Stimulated activated CD4-positive, alpha-beta T cell treated with anti-CD3 and anti-CD28 coated beads, Interleukin-2, amount 100 ng/mL, for 24 hours (primary cell): ENCODE data around the gene MEX3C.

ENCODE experiments used
- DNase-seq, 2 donors: peaks; one replicate each; pipeline ENCODE4 v3.0.0-alpha.2; 2020

Gene MEX3C

GRCh38 chr18:51153659-51154371 is 43.7 kb downstream of the MEX3C start:
- peak; percentile 54 to 57 for DNase-seq

GRCh38 chr18:51151568-51152511 is 45.6 kb downstream of the MEX3C start:
- peak; percentile 72 to 76 for DNase-seq

- DNase-seq: no peak
Observed at GRCh38 chr18:51151185-51151567, 46.3 kb downstream of the MEX3C start.

GRCh38 chr18:51150113-51150700 is 47.3 kb downstream of the MEX3C start:
- DNase-seq: peak in 1 of 2 donors; percentile 29

GRCh38 chr18:51149670-51150069 is 47.8 kb downstream of the MEX3C start:
- DNase-seq: no peak

GRCh38 chr18:51146909-51147308 is 50.6 kb downstream of the MEX3C start:
- no peak for DNase-seq

- DNase-seq: no peak
Observed at GRCh38 chr18:51138936-51139335, 58.5 kb downstream of the MEX3C start.

- no peak for DNase-seq
Observed at GRCh38 chr18:51137891-51138290, 59.6 kb downstream of the MEX3C start.

GRCh38 chr18:51137026-51137729 is 60.3 kb downstream of the MEX3C start:
- DNase-seq: no peak

- DNase-seq: no peak
Observed at GRCh38 chr18:51135795-51136194, 61.7 kb downstream of the MEX3C start.

- no peak for DNase-seq
Observed at GRCh38 chr18:51135364-51135763, 62.1 kb downstream of the MEX3C start.

- DNase-seq: no peak
Observed at GRCh38 chr18:51134721-51135120, 62.8 kb downstream of the MEX3C start.

- no peak for DNase-seq
Observed at GRCh38 chr18:51133580-51134160, 63.8 kb downstream of the MEX3C start.

GRCh38 chr18:51132256-51132935 is 65.1 kb downstream of the MEX3C start:
- DNase-seq: no peak

- DNase-seq: no peak
Observed at GRCh38 chr18:51128533-51128932, 68.9 kb downstream of the MEX3C start.

- DNase-seq: no peak
Observed at GRCh38 chr18:51127664-51128063, 69.8 kb downstream of the MEX3C start.

GRCh38 chr18:51125976-51126375 is 71.5 kb downstream of the MEX3C start:
- DNase-seq: no peak
